Cardiac muscle cell (in vitro differentiated cells and primary cell): ENCODE results near the gene CEMIP. TPM values are rescaled to one million over a fixed set of nuclear protein-coding genes. Genes with fewer than 3 reads are reported as not detected.

Experiments used
- DNase-seq, 2 donors: peaks; one replicate each; pipeline versions ENCODE4 v3.0.0 to v3.0.0-alpha.2; 2010 to 2017; ENCODE audit warnings: low read depth in 1 of 2, low spot score in 1 of 2
- H3K27ac ChIP-seq: fragments of 200-600 bp; sonication (generic); 2 replicates; pipeline ENCODE4 v1.5.1; 2016
- H3K27me3 ChIP-seq: fragments of 200-600 bp; sonication (generic); 2 replicates; pipeline ENCODE4 v1.6.0; 2016; ENCODE audit warnings: control low read depth
- H3K36me3 ChIP-seq: fragments of 200-600 bp; sonication (generic); 2 replicates; pipeline ENCODE4 v1.5.1; 2016; ENCODE audit warnings: control low read depth
- H3K4me1 ChIP-seq: fragments of 200-600 bp; sonication (generic); 2 replicates; pipeline ENCODE4 v1.8.1; 2017; ENCODE audit warnings: low read depth, mild to moderate bottlenecking, mixed run types
- H3K4me3 ChIP-seq: fragments of 200-600 bp; sonication (generic); 2 replicates; pipeline ENCODE4 v1.5.1; 2016; ENCODE audit warnings: mild to moderate bottlenecking
- H3K9me3 ChIP-seq: fragments of 200-600 bp; sonication (generic); 2 replicates; pipeline ENCODE4 v1.5.1; 2017; ENCODE audit warnings: low read depth, mild to moderate bottlenecking, control low read depth
- polyA plus RNA-seq: library from polyadenylated mRNA; unstranded; fragments of >200 nt; fragmentation: Nextera tagmentation; extraction: Ambion mirVana; gene quantifications from 2 replicates; pipeline ENCODE4 v1.2.1, GENCODE V29; 2016
- total RNA-seq: library from RNA; depleted of rRNA; stranded (reverse); fragments of >200 nt; gene quantifications from 2 replicates; pipeline ENCODE4 v1.2.3, GENCODE V29; 2016
- TF ChIP-seq, protein P1 (sequence below): IDR thresholded peaks from 2 replicates; pipeline ENCODE4 v1.5.1; 2012; ENCODE audit warnings: low read depth, mild to moderate bottlenecking, low read length

Gene CEMIP
- total and polyA plus RNA-seq, 2 experiments from 2014 or later = 0.12 to 1.9 TPM

DNA sequence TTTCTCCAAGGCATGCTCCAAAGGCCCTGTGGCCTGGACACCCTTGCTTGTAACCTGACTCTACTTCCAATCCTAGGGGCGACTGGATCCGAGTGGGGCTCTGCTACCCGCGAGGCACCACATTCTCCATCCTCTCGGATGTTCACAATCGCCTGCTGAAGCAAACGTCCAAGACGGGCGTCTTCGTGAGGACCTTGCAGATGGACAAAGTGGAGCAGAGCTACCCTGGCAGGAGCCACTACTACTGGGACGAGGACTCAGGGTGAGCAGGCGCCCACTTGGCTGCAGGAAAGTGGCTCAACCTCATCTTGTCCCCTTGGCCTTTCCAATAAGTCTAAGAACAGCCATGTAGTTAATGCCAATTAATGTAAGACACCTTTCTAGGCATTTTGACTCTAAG is 158.5 kb downstream of the CEMIP start:
- Histone ChIP-seq H3K36me3 (peaks cover 3% of the 10 kb centered on the region), H3K9me3 (no peaks in the 10 kb centered on the region), H3K4me1 (peaks cover 7% of the 10 kb centered on the region), H3K4me3 (no peak overlapping the region), H3K27me3 (no peaks in the 10 kb centered on the region), H3K27ac (no peak overlapping the region)
- TF ChIP-seq, protein P1, sequence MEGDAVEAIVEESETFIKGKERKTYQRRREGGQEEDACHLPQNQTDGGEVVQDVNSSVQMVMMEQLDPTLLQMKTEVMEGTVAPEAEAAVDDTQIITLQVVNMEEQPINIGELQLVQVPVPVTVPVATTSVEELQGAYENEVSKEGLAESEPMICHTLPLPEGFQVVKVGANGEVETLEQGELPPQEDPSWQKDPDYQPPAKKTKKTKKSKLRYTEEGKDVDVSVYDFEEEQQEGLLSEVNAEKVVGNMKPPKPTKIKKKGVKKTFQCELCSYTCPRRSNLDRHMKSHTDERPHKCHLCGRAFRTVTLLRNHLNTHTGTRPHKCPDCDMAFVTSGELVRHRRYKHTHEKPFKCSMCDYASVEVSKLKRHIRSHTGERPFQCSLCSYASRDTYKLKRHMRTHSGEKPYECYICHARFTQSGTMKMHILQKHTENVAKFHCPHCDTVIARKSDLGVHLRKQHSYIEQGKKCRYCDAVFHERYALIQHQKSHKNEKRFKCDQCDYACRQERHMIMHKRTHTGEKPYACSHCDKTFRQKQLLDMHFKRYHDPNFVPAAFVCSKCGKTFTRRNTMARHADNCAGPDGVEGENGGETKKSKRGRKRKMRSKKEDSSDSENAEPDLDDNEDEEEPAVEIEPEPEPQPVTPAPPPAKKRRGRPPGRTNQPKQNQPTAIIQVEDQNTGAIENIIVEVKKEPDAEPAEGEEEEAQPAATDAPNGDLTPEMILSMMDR = no peak
- no peak for DNase-seq

DNA sequence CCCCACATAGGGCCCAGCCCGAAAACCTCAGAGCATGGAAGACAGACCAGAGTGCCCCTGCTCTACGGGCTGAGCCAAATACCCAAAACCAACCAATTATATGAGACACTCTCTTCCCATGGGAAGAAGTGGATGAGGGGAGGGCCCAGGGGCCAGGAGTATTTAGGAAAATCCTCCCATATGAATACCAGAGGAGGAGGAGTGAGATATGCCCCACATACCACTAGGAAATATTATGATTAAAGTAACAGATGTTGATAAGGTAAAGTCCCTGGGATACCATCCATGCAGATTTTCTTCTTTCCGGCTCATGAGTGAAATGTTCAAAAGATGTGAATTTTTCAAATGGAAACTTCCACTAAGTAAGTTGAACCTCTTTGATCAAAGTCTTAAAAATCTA is 160.0 kb downstream of the CEMIP start:
- DNase-seq = no peak
- H3K36me3 ChIP-seq = peaks cover 3% of the 10 kb centered on the region
- TF ChIP-seq, protein P1 = no peak
- H3K9me3 ChIP-seq = no peaks in the 10 kb centered on the region
- H3K27me3 ChIP-seq = no peaks in the 10 kb centered on the region
- no peak overlapping the region for H3K27ac ChIP-seq
- H3K4me1 ChIP-seq = peaks cover 7% of the 10 kb centered on the region
- H3K4me3 ChIP-seq = no peak overlapping the region

DNA sequence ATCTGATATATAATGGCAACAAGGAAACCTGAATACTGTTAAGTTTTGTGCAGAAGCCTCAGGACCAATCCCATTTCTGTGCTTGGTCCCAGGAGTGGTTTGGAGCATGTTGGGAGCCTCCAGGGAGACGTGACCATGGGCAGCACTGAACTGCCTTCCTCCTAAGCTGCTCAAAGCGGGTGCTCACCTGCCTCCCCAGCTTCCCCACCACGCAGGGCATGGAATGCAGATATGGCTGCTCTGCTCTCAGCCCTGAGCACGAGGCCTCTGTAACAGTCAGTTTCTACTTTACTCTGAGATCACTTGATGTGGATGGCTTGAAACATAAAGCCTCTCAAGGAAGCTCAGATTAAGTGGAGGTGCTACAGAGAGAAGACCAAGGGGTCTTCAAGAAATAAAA is 161.2 kb downstream of the CEMIP start:
- no peak overlapping the region for H3K27ac ChIP-seq
- peaks cover under 1% of the 10 kb centered on the region for H3K4me1 ChIP-seq
- no peaks in the 10 kb centered on the region for H3K9me3 ChIP-seq
- TF ChIP-seq, protein P1 = no peak
- no peaks in the 10 kb centered on the region for H3K27me3 ChIP-seq
- peaks cover 3% of the 10 kb centered on the region for H3K36me3 ChIP-seq
- DNase-seq = no peak
- H3K4me3 ChIP-seq = no peak overlapping the region

DNA sequence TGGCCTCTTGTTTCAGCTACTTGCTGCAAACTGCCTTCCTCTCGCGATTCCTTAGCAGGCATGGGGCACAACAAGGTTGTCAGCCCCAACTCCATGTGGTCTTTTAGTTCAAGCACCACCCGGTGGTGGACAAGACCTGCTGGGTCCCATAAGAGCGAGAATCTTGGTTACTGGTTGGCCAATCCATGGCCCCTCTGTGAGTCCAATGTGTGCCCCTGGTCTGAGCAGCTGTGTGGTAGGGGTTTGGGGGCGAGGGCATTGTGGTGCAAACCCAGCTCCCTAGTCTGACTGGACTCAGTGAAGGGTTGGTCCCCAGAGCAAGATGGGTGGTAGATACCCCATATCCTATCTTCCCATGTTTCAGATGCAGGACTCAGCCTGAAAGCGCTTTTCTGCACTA is 161.7 kb downstream of the CEMIP start:
- TF ChIP-seq, protein P1 = no peak
- Histone ChIP-seq H3K4me3 (no peak overlapping the region), H3K27ac (no peak overlapping the region), H3K9me3 (no peaks in the 10 kb centered on the region), H3K36me3 (peaks cover 3% of the 10 kb centered on the region), H3K27me3 (no peaks in the 10 kb centered on the region), H3K4me1 (no peaks in the 10 kb centered on the region)
- DNase-seq = no peak

DNA sequence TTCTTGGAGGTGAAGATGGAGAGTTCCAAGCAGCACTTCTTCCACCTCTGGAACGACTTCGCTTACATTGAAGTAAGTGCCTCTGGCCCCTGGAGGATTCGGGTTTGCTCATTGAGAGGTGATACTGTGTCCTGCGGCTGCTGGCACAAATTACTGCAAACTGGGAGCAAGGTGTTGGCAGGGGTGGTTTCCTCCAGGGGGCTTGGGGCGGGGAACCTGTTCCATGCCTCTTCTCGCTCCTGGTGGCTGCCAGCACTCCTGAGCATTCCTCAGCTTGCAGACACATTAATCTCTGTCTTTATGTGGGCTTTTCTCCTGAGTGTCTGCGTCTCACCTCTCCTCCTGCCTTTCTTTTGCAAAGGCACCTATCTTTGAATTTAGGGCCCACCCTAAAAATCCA is 163.1 kb downstream of the CEMIP start:
- H3K36me3 ChIP-seq = peaks cover 3% of the 10 kb centered on the region

More for the DNA sequence above, 163.1 kb downstream of the CEMIP start:
- Histone ChIP-seq H3K4me3 (no peak overlapping the region), H3K9me3 (no peaks in the 10 kb centered on the region), H3K27me3 (no peaks in the 10 kb centered on the region), H3K27ac (no peak overlapping the region), H3K4me1 (no peaks in the 10 kb centered on the region)
- TF ChIP-seq, protein P1 = no peak
- no peak for DNase-seq
